Mesenchymal stem cell (in vitro differentiated cells and primary cell): ENCODE results near the gene PRSS33.

Experiments
- DNase-seq: peaks from one replicate; pipeline ENCODE4 v3.0.0-alpha.2; 2013
- H2AFZ ChIP-seq: one replicate; pipeline ENCODE4 v1.6.1; 2013; ENCODE audit warnings: low read depth, mild to moderate bottlenecking, control low read depth, inconsistent platforms, low read length, moderate library complexity
- H2AK5ac ChIP-seq: 2 replicates; pipeline ENCODE4 v1.6.1; 2013; ENCODE audit warnings: low read length, moderate library complexity, mild to moderate bottlenecking, inconsistent platforms; ENCODE audit not compliant: severe bottlenecking
- H2BK120ac ChIP-seq: one replicate; pipeline ENCODE4 v1.6.1; 2013; ENCODE audit warnings: low read depth, mild to moderate bottlenecking, inconsistent platforms, low read length, moderate library complexity
- H2BK12ac ChIP-seq, 2 experiments: one replicate each; pipeline ENCODE4 v1.6.1; 2013; ENCODE audit warnings: inconsistent platforms in 2 of 2, low read length in 2 of 2, mild to moderate bottlenecking in 2 of 2, moderate library complexity in 2 of 2, control low read depth in 1 of 2
- H2BK15ac ChIP-seq: one replicate; pipeline ENCODE4 v1.6.1; 2013; ENCODE audit warnings: mild to moderate bottlenecking, low read depth, inconsistent platforms; ENCODE audit not compliant: poor library complexity, severe bottlenecking
- H2BK5ac ChIP-seq: 2 replicates; pipeline ENCODE4 v1.6.1; 2013; ENCODE audit warnings: low read depth, mild to moderate bottlenecking, low read length, control low read depth, inconsistent platforms; ENCODE audit not compliant: poor library complexity, severe bottlenecking
- H3K14ac ChIP-seq, 2 experiments: one replicate each; pipeline ENCODE4 v1.6.1; 2013; ENCODE audit warnings: inconsistent platforms in 2 of 2, low read length in 2 of 2, control low read depth in 1 of 2, mild to moderate bottlenecking in 1 of 2, moderate library complexity in 1 of 2
- H3K18ac ChIP-seq, 2 experiments: one replicate each; pipeline ENCODE4 v1.6.1; 2013; ENCODE audit warnings: inconsistent platforms in 2 of 2, low read length in 2 of 2, control low read depth in 1 of 2, low read depth in 1 of 2, mild to moderate bottlenecking in 1 of 2
- H3K23ac ChIP-seq, 2 experiments: one replicate each; pipeline ENCODE4 v1.6.1; 2013; ENCODE audit warnings: inconsistent platforms in 2 of 2, low read length in 2 of 2, mild to moderate bottlenecking in 2 of 2, moderate library complexity in 2 of 2, control low read depth in 1 of 2
- H3K27ac ChIP-seq: 2 replicates; pipeline ENCODE4 v1.5.1; 2013; ENCODE audit warnings: mild to moderate bottlenecking, moderate library complexity, low read length, control low read depth, inconsistent platforms; ENCODE audit not compliant: poor library complexity, severe bottlenecking
- H3K27me3 ChIP-seq, 2 experiments: 2 replicates each; pipeline versions ENCODE4 v1.6.1 to v1.7.0; 2013; ENCODE audit warnings: low read length in 2 of 2, mild to moderate bottlenecking in 2 of 2, moderate library complexity in 2 of 2, control low read depth in 1 of 2, inconsistent platforms in 1 of 2; ENCODE audit not compliant: control insufficient read depth in 1 of 2, insufficient read depth in 1 of 2
- H3K36me3 ChIP-seq, 2 experiments: 2 replicates each; pipeline versions ENCODE4 v1.6.1 to v1.7.0; 2013; ENCODE audit warnings: low read length in 2 of 2, control low read depth in 1 of 2, inconsistent platforms in 1 of 2, low read depth in 1 of 2, mild to moderate bottlenecking in 1 of 2; ENCODE audit not compliant: insufficient read depth in 2 of 2, control insufficient read depth in 1 of 2
- H3K4ac ChIP-seq, 2 experiments: one replicate each; pipeline ENCODE4 v1.6.1; 2013; ENCODE audit warnings: inconsistent platforms in 2 of 2, low read length in 2 of 2, mild to moderate bottlenecking in 2 of 2, moderate library complexity in 2 of 2, control low read depth in 1 of 2, low read depth in 1 of 2
- H3K4me1 ChIP-seq: 2 replicates; pipeline ENCODE4 v1.6.1; 2013; ENCODE audit warnings: low read depth, low read length, control low read depth; ENCODE audit not compliant: control insufficient read depth, insufficient read depth
- H3K4me2 ChIP-seq: 2 replicates; pipeline ENCODE4 v1.6.1; 2013; ENCODE audit warnings: low read length, mild to moderate bottlenecking, inconsistent platforms; ENCODE audit not compliant: poor library complexity, severe bottlenecking
- H3K4me3 ChIP-seq, 2 experiments: 2 replicates each; pipeline versions ENCODE4 v1.5.1 to v1.7.0; 2013; ENCODE audit warnings: low read length in 2 of 2, mild to moderate bottlenecking in 2 of 2, control low read depth in 1 of 2, low read depth in 1 of 2; ENCODE audit not compliant: insufficient read depth in 1 of 2
- H3K79me1 ChIP-seq: replicated peaks from 2 replicates; pipeline ENCODE4 v1.6.1; 2013; ENCODE audit warnings: mild to moderate bottlenecking, control low read depth, low read length, inconsistent platforms; ENCODE audit not compliant: poor library complexity, severe bottlenecking
- H3K9ac ChIP-seq: 2 replicates; pipeline ENCODE4 v1.7.0; 2013; ENCODE audit warnings: mild to moderate bottlenecking, low read length, moderate library complexity
- H3K9me3 ChIP-seq: 2 replicates; pipeline ENCODE4 v1.7.0; 2013; ENCODE audit warnings: mild to moderate bottlenecking, low read length; ENCODE audit not compliant: control insufficient read depth
- H4K8ac ChIP-seq: one replicate; pipeline ENCODE4 v1.6.1; 2013; ENCODE audit warnings: inconsistent platforms, mild to moderate bottlenecking, low read length, moderate library complexity
- H4K91ac ChIP-seq: one replicate; pipeline ENCODE4 v1.6.1; 2013; ENCODE audit warnings: mild to moderate bottlenecking, low read length, inconsistent platforms
- WGBS: methylation state at CpG from one replicate; pipeline ENCODE4 v1.1.7; 2013; ENCODE audit warnings: mixed read lengths; 5-methylcytosine and 5-hydroxymethylcytosine counted together

Gene PRSS33

DNA sequence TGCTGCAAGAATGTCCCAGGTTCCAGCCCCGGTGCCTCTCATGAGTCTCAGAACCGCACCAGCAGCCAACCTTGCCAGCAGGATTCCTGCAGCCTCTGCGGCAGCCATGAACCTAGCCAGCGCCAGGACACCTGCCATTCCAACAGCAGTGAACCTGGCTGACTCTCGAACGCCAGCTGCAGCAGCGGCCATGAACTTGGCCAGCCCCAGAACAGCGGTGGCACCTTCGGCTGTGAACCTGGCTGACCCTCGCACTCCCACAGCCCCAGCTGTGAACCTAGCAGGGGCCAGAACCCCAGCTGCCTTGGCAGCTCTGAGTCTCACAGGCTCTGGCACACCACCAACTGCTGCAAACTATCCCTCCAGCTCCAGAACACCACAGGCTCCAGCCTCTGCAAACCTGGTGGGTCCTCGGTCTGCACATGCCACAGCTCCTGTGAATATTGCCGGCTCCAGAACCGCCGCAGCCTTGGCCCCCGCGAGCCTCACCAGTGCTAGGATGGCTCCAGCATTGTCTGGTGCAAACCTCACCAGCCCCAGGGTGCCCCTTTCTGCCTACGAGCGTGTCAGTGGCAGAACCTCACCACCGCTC is 20.1 kb downstream of the PRSS33 start:
- peaks cover 36% of the 10 kb centered on the region for H3K79me1 ChIP-seq

DNA sequence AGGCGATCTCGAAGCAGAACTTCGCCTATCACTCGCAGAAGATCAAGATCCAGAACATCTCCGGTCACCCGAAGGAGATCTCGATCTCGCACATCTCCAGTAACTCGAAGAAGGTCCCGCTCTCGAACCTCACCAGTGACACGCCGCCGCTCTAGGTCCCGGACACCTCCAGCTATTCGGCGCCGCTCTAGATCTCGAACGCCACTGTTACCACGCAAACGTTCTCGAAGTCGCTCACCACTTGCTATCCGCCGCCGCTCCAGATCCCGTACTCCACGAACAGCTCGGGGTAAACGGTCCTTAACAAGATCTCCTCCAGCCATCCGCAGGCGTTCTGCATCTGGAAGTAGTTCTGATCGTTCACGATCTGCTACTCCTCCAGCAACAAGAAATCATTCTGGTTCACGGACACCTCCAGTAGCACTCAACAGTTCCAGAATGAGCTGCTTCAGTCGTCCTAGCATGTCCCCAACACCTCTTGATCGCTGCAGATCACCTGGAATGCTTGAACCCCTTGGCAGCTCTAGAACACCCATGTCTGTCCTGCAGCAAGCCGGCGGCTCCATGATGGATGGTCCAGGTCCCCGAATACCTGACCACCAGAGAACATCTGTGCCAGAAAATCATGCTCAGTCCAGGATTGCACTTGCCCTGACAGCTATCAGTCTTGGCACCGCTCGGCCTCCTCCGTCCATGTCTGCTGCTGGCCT is 20.8 kb downstream of the PRSS33 start:
- no peak overlapping the region for H3K18ac ChIP-seq
- no peaks in the 10 kb centered on the region for H3K9me3 ChIP-seq
- no peak overlapping the region for H3K4me2 ChIP-seq
- no peak overlapping the region for H3K14ac ChIP-seq
- H2AK5ac ChIP-seq, result no peak overlapping the region
- no peak overlapping the region for H3K4ac ChIP-seq
- no peak overlapping the region for H2BK12ac ChIP-seq
- WGBS, result 97% methylated on average over 44 of the region's 44 CpGs
- H2BK5ac ChIP-seq, result no peak overlapping the region
- no peak overlapping the region for H2AFZ ChIP-seq
- H3K23ac ChIP-seq, result no peak overlapping the region
- peaks cover 21% of the 10 kb centered on the region for H3K4me1 ChIP-seq
- no peak overlapping the region for H2BK120ac ChIP-seq
- H4K91ac ChIP-seq, result no peak overlapping the region
- H3K27ac ChIP-seq, result no peak overlapping the region
- DNase-seq, result no peak
- no peaks in the 10 kb centered on the region for H3K27me3 ChIP-seq
- peaks cover 42% of the 10 kb centered on the region for H3K79me1 ChIP-seq
- H3K36me3 ChIP-seq, result peaks cover 97 to 100% of the 10 kb centered on the region in 2 experiments
- no peak overlapping the region for H2BK15ac ChIP-seq
- H3K4me3 ChIP-seq, result no peak overlapping the region
- H4K8ac ChIP-seq, result no peak overlapping the region
- no peak overlapping the region for H3K9ac ChIP-seq

More for the DNA sequence above, 20.1 kb downstream of the PRSS33 start:
- Histone ChIP-seq H3K4me2 (no peak overlapping the region), H3K4me3 (no peak overlapping the region), H4K91ac (no peak overlapping the region), H3K27ac (no peak overlapping the region), H2BK5ac (no peak overlapping the region), H3K18ac (no peak overlapping the region), H2BK120ac (no peak overlapping the region), H2BK15ac (no peak overlapping the region), H3K4me1 (peaks cover 21% of the 10 kb centered on the region), H3K9me3 (no peaks in the 10 kb centered on the region), H3K23ac (no peak overlapping the region), H4K8ac (no peak overlapping the region), H2AK5ac (no peak overlapping the region), H3K9ac (no peak overlapping the region), H2BK12ac (no peak overlapping the region), H3K27me3 (no peaks in the 10 kb centered on the region), H3K4ac (no peak overlapping the region), H3K14ac (no peak overlapping the region), H2AFZ (no peak overlapping the region), H3K36me3 (peaks cover 97 to 100% of the 10 kb centered on the region in 2 experiments)
- WGBS, result 97% methylated on average over 19 of the region's 19 CpGs
- no peak for DNase-seq

DNA sequence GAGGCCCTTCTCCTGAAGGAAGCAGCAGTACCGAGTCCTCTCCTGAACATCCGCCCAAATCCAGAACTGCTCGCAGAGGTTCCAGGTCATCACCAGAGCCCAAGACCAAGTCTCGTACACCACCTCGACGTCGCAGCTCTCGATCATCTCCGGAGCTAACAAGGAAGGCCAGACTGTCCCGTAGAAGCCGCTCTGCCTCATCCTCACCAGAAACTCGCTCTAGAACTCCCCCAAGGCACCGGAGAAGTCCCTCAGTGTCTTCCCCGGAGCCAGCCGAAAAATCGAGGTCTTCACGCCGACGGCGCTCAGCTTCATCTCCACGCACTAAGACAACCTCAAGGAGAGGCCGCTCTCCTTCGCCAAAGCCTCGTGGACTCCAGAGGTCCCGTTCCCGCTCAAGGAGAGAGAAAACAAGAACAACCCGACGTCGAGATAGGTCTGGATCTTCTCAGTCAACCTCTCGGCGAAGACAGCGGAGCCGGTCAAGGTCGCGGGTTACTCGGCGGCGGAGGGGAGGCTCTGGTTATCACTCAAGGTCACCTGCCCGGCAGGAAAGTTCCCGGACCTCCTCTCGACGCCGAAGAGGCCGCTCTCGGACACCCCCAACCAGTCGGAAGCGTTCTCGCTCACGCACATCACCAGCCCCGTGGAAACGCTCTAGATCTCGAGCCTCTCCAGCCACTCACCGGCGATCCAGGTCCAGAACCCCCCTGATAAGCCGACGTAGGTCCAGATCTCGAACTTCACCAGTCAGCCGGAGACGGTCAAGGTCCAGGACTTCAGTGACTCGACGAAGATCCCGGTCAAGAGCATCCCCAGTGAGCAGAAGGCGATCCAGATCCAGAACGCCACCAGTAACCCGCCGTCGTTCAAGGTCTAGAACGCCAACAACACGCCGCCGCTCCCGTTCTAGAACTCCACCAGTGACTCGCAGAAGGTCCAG is 21.6 kb downstream of the PRSS33 start:
- Histone ChIP-seq H3K4me3 (no peak overlapping the region), H2BK12ac (no peak overlapping the region), H3K4me1 (peaks cover 21% of the 10 kb centered on the region), H2BK120ac (no peak overlapping the region), H2AK5ac (no peak overlapping the region), H2AFZ (no peak overlapping the region), H3K4me2 (no peak overlapping the region), H3K79me1 (peaks cover 42% of the 10 kb centered on the region), H2BK15ac (no peak overlapping the region), H3K18ac (no peak overlapping the region), H3K36me3 (peaks cover 92 to 100% of the 10 kb centered on the region in 2 experiments), H4K91ac (no peak overlapping the region), H3K27ac (no peak overlapping the region), H3K9me3 (no peaks in the 10 kb centered on the region), H3K23ac (no peak overlapping the region), H2BK5ac (no peak overlapping the region), H4K8ac (no peak overlapping the region), H3K27me3 (no peaks in the 10 kb centered on the region), H3K9ac (no peak overlapping the region), H3K14ac (no peak overlapping the region), H3K4ac (no peak overlapping the region)
- no peak for DNase-seq
- 98% methylated on average over 73 of the region's 73 CpGs for WGBS

GRCh38 chr16:2764718-2765117 is 22.6 kb downstream of the PRSS33 start:
- no peak for DNase-seq
- H3K79me1 ChIP-seq, result peaks cover 36% of the 10 kb centered on the region
- no peak overlapping the region for H2BK15ac ChIP-seq
- H2AFZ ChIP-seq, result no peak overlapping the region
- H3K36me3 ChIP-seq, result peaks cover 89 to 100% of the 10 kb centered on the region in 2 experiments
- no peak overlapping the region for H2BK5ac ChIP-seq
- no peak overlapping the region for H2BK120ac ChIP-seq
- H3K27ac ChIP-seq, result no peak overlapping the region
- no peak overlapping the region for H4K8ac ChIP-seq
- no peaks in the 10 kb centered on the region for H3K27me3 ChIP-seq
- no peak overlapping the region for H3K14ac ChIP-seq
- no peak overlapping the region for H3K4me2 ChIP-seq
- H2BK12ac ChIP-seq, result no peak overlapping the region
- no peak overlapping the region for H3K4me3 ChIP-seq
- peaks cover 17% of the 10 kb centered on the region for H3K4me1 ChIP-seq
- no peaks in the 10 kb centered on the region for H3K9me3 ChIP-seq
- no peak overlapping the region for H3K4ac ChIP-seq
- no peak overlapping the region for H3K23ac ChIP-seq
- WGBS, result 98% methylated on average over 9 of the region's 9 CpGs
- no peak overlapping the region for H3K18ac ChIP-seq
- H4K91ac ChIP-seq, result no peak overlapping the region
- H2AK5ac ChIP-seq, result no peak overlapping the region
- H3K9ac ChIP-seq, result no peak overlapping the region
